ENCODE data around the gene KLK14. TPM values are rescaled to one million over a fixed set of nuclear protein-coding genes. Genes with fewer than 3 reads are reported as not detected.

KLK14 gene, protein sequence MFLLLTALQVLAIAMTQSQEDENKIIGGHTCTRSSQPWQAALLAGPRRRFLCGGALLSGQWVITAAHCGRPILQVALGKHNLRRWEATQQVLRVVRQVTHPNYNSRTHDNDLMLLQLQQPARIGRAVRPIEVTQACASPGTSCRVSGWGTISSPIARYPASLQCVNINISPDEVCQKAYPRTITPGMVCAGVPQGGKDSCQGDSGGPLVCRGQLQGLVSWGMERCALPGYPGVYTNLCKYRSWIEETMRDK
- total RNA-seq, result under 1 TPM in 1 of 2 experiments, not detected in 1; 0.20 TPM

- H3K9me3 Mint-ChIP-seq, result no peaks in the 10 kb centered on the region
- no peaks in the 10 kb centered on the region for H3K36me3 Mint-ChIP-seq (ENCODE audit: low read depth)
- POLR2A ChIA-PET, result no interaction called here
- H3K27ac Mint-ChIP-seq, result no peak within 1 kb of the TSS
- H3K27me3 Mint-ChIP-seq, result no peaks in the 10 kb centered on the region
- CTCF ChIA-PET, result no interaction called here
- no peak within 1 kb of the TSS for H3K4me3 Mint-ChIP-seq
- no peak for DNase-seq
- no peaks in the 10 kb centered on the region for H3K4me1 Mint-ChIP-seq
These were observed at the start of gene KLK14 for GRCh38 chr19:51082611-51083010. TSS of gene KLK14 (minus strand) at chr19:51082887. CDS start at chr19:51082614, 273 bp downstream.

- Mint-ChIP-seq H3K4me3 (peak overlapping the region; percentile 26), H3K27me3 (peaks cover 19% of the 10 kb centered on the region), H3K27ac (peak overlapping the region; percentile 72), H3K9me3 (peaks cover 2% of the 10 kb centered on the region), H3K4me1 (peaks cover 51% of the 10 kb centered on the region), H3K36me3 (ENCODE audit: low read depth) (no peaks in the 10 kb centered on the region)
- CTCF ChIA-PET, result interaction anchor here (1.1 to 1.5 kb wide), 3 partner anchors 20 to 127 kb away, joined by 3 read pairs; no protein-coding TSS in a partner anchor
- POLR2A ChIA-PET, result interaction anchor here (0.6 to 1.3 kb wide), 2 partner anchors 9 to 313 kb away, joined by 3 read pairs; no protein-coding TSS in a partner anchor
- DNase-seq, result peak; percentile 50
These were observed 49.3 kb upstream of the KLK14 start for GRCh38 chr19:51131780-51132680.

DNA sequence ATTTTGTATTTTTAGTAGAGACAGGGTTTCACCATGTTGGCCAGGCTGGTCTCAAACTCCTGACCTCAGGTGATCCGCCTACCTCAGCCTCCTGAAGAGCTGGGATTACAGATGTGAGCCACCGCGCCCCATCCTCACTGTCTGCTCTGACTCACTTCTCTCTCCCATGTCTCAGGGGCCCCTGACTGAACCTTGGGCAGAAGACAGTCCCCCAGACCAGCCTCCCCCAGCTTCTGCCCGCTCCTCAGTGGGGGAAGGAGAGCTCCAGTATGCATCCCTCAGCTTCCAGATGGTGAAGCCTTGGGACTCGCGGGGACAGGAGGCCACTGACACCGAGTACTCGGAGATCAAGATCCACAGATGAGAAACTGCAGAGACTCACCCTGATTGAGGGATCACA lies 47.0 kb upstream of the KLK14 start:
- H3K4me1 Mint-ChIP-seq, result peaks cover 61% of the 10 kb centered on the region
- DNase-seq, result no peak
- ChIA-PET POLR2A (interaction anchor here (1.2 kb wide), 1 partner anchor 19 kb away, joined by 3 read pairs; no protein-coding TSS in a partner anchor), CTCF (no interaction called here)
- H3K4me3 Mint-ChIP-seq, result no peak overlapping the region
- no peaks in the 10 kb centered on the region for H3K36me3 Mint-ChIP-seq (ENCODE audit: low read depth)
- peaks cover 15% of the 10 kb centered on the region for H3K27me3 Mint-ChIP-seq
- H3K9me3 Mint-ChIP-seq, result no peaks in the 10 kb centered on the region
- H3K27ac Mint-ChIP-seq, result no peak overlapping the region

- no peak overlapping the region for H3K4me3 Mint-ChIP-seq
- ChIA-PET POLR2A (no interaction called here), CTCF (interaction anchor here (0.6 to 1.2 kb wide), 3 partner anchors 17 to 31 kb away, joined by 3 to 4 read pairs (median 3); no protein-coding TSS in a partner anchor)
- no peaks in the 10 kb centered on the region for H3K9me3 Mint-ChIP-seq
- H3K27ac Mint-ChIP-seq, result no peak overlapping the region
- peaks cover 76% of the 10 kb centered on the region for H3K4me1 Mint-ChIP-seq
- H3K36me3 Mint-ChIP-seq (ENCODE audit: low read depth), result no peaks in the 10 kb centered on the region
- H3K27me3 Mint-ChIP-seq, result peaks cover 13% of the 10 kb centered on the region
- DNase-seq, result no peak
These were observed 45.5 kb upstream of the KLK14 start for GRCh38 chr19:51128227-51128626.

GRCh38 chr19:51127755-51128154 lies 45.1 kb upstream of the KLK14 start:
- no peak for DNase-seq
- H3K27me3 Mint-ChIP-seq, result peaks cover 13% of the 10 kb centered on the region
- CTCF ChIA-PET, result interaction anchor here (1.2 kb wide), 1 partner anchor 30 kb away, joined by 4 read pairs; no protein-coding TSS in a partner anchor
- H3K27ac Mint-ChIP-seq, result no peak overlapping the region
- no peaks in the 10 kb centered on the region for H3K9me3 Mint-ChIP-seq
- H3K4me1 Mint-ChIP-seq, result peaks cover 81% of the 10 kb centered on the region
- POLR2A ChIA-PET, result no interaction called here
- no peaks in the 10 kb centered on the region for H3K36me3 Mint-ChIP-seq (ENCODE audit: low read depth)
- no peak overlapping the region for H3K4me3 Mint-ChIP-seq

GRCh38 chr19:51127032-51127431 lies 44.3 kb upstream of the KLK14 start:
- Mint-ChIP-seq H3K27me3 (peaks cover 13% of the 10 kb centered on the region), H3K27ac (peak overlapping the region; percentile 10), H3K36me3 (ENCODE audit: low read depth) (peaks cover under 1% of the 10 kb centered on the region), H3K9me3 (no peaks in the 10 kb centered on the region), H3K4me3 (no peak overlapping the region), H3K4me1 (peaks cover 82% of the 10 kb centered on the region)
- ChIA-PET POLR2A (no interaction called here), CTCF (no interaction called here)
- no peak for DNase-seq

- no peak for DNase-seq
- Mint-ChIP-seq H3K27ac (peak overlapping the region; percentile 84), H3K27me3 (peaks cover 11% of the 10 kb centered on the region), H3K4me1 (peaks cover 78% of the 10 kb centered on the region), H3K4me3 (no peak overlapping the region), H3K9me3 (no peaks in the 10 kb centered on the region), H3K36me3 (ENCODE audit: low read depth) (peaks cover 3% of the 10 kb centered on the region)
- POLR2A ChIA-PET, result no interaction called here
- CTCF ChIA-PET, result no interaction called here
These were observed 42.9 kb upstream of the KLK14 start for GRCh38 chr19:51125421-51126075.

GRCh38 chr19:51124729-51125128 lies 42.0 kb upstream of the KLK14 start, which contains the start of gene SIGLEC9:
TSS of gene SIGLEC9 (plus strand) at chr19:51124906. CDS start at chr19:51124975, 69 bp downstream.
- POLR2A ChIA-PET, result interaction anchor here (1.0 kb wide), 1 partner anchor 10 kb away, joined by 4 read pairs; no protein-coding TSS in a partner anchor
- Mint-ChIP-seq H3K4me1 (peaks cover 73% of the 10 kb centered on the region), H3K4me3 (peak within 1 kb of the TSS; percentile 22)

DNA sequence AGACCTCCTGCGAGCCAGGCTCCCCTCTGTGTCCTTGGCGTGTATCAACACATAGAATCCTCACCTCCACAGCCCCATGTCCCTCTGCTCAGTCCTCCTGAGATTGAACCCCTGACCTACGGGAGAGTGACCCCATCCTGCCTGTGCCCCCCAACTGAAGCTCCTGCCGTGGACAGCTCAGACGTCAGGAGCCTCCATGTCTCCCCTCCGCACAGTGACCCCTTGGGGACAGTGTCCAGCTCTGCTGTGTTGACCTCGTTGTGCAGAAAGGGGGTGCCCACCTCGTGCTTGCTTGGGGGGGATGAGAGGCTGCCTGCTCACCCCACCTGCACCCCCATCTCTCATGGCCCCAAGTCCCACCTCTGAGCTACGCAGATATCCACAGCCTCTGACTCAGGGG lies 41.5 kb upstream of the KLK14 start:
- H3K4me3 Mint-ChIP-seq, result peak overlapping the region; percentile 22
- H3K27ac Mint-ChIP-seq, result peak overlapping the region; percentile 84
- no peaks in the 10 kb centered on the region for H3K9me3 Mint-ChIP-seq
- ChIA-PET CTCF (interaction anchor here (1.3 kb wide), 1 partner anchor 9 kb away, joined by 4 read pairs; no protein-coding TSS in a partner anchor), POLR2A (interaction anchor here (1.0 kb wide), 1 partner anchor 10 kb away, joined by 4 read pairs; no protein-coding TSS in a partner anchor)
- DNase-seq, result no peak
- H3K4me1 Mint-ChIP-seq, result peaks cover 72% of the 10 kb centered on the region
- peaks cover 7% of the 10 kb centered on the region for H3K27me3 Mint-ChIP-seq
- H3K36me3 Mint-ChIP-seq (ENCODE audit: low read depth), result peaks cover 3% of the 10 kb centered on the region

More at GRCh38 chr19:51124729-51125128, 42.0 kb upstream of the KLK14 start, which contains the start of gene SIGLEC9:
- H3K36me3 Mint-ChIP-seq (ENCODE audit: low read depth), result peaks cover 3% of the 10 kb centered on the region
- H3K27me3 Mint-ChIP-seq, result peaks cover 8% of the 10 kb centered on the region
- CTCF ChIA-PET, result interaction anchor here (1.3 kb wide), 1 partner anchor 10 kb away, joined by 4 read pairs; no protein-coding TSS in a partner anchor
- no peak for DNase-seq
- no peaks in the 10 kb centered on the region for H3K9me3 Mint-ChIP-seq
- peak within 1 kb of the TSS; percentile 84 for H3K27ac Mint-ChIP-seq

DNA sequence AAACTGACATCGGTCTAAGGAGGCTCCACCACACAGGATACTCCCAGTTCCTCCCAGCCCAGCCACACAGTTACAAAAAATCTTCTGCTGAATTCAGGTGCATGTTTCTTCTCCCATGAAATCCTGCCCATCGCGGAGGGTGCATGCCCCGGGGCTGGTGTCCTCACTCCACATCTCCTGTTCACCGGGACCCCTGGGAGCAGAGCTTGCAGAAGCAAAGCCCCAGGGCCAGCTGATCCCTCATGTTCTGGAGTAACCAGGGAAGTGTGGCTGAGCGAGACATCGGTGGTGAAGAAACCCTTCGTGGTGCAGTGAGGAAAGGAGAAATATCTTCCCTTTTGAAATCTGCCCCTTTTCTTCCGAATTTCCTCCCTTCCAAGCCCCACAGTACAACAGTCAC lies 41.1 kb upstream of the KLK14 start:
- CTCF ChIA-PET, result interaction anchor here (1.3 kb wide), 1 partner anchor 9 kb away, joined by 4 read pairs; no protein-coding TSS in a partner anchor

DNA sequence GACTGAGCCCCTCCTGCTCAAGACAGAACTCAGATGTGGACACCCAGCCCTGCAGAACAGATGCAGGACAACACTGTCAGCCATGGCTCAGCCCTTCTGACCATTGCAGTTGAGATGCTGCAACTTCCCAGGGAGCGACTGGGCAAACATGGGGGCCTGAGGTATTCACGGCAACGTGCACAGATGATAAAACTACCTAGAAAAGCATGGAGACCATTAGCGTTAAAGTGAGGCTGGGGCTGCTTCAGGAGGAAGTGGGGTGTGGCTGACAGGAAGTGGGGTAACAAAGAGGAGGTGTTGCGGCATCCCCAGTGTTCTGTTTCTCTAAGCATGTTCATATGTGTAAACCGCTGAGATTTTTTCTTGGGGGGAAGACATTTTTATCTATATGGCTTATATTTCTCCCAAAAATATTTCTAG lies 40.7 kb upstream of the KLK14 start:
- H3K4me1 Mint-ChIP-seq, result peaks cover 69% of the 10 kb centered on the region
- peak; percentile 80 for DNase-seq

More for the DNA sequence above, 41.1 kb upstream of the KLK14 start:
- Mint-ChIP-seq H3K4me1 (peaks cover 74% of the 10 kb centered on the region), H3K9me3 (no peaks in the 10 kb centered on the region), H3K27ac (peak overlapping the region; percentile 84), H3K4me3 (peak overlapping the region; percentile 22), H3K36me3 (ENCODE audit: low read depth) (peaks cover 3% of the 10 kb centered on the region), H3K27me3 (peaks cover 11% of the 10 kb centered on the region)
- POLR2A ChIA-PET, result interaction anchor here (1.0 kb wide), 1 partner anchor 9 kb away, joined by 4 read pairs; no protein-coding TSS in a partner anchor
- DNase-seq, result no peak

More for the DNA sequence above, 40.7 kb upstream of the KLK14 start:
- H3K27me3 Mint-ChIP-seq, result peaks cover 11% of the 10 kb centered on the region
- H3K9me3 Mint-ChIP-seq, result no peaks in the 10 kb centered on the region
- CTCF ChIA-PET, result no interaction called here
- H3K27ac Mint-ChIP-seq, result peak overlapping the region; percentile 84
- H3K36me3 Mint-ChIP-seq (ENCODE audit: low read depth), result peaks cover 3% of the 10 kb centered on the region
- POLR2A ChIA-PET, result interaction anchor here (1.2 kb wide), 1 partner anchor 9 kb away, joined by 3 read pairs; no protein-coding TSS in a partner anchor
- H3K4me3 Mint-ChIP-seq, result peak overlapping the region; percentile 22

Measured in activated CD4-positive, alpha-beta memory T cell treated with anti-CD3 and anti-CD28 coated beads, Interleukin-2, amount 10 ng/mL, durations not matched to agents 7 days and 5 days (primary cell).